ENCODE results near the gene NDUFV3. TPM values are rescaled to one million over a fixed set of nuclear protein-coding genes. Genes with fewer than 3 reads are reported as not detected.
"Not testable (repeated sequence)": the region's sequence is repeated elsewhere in the genome, so short reads cannot be mapped to it uniquely, and the experiment has no call there.

The NDUFV3 gene
- total RNA-seq, 2 donors from 2014 or later: 42.8 to 65.8 TPM

- H3K4me3 ChIP-seq: no peak overlapping the region
- no peaks in the 10 kb centered on the region for H3K4me1 ChIP-seq (ENCODE audit: control insufficient read depth in 1 of 2, low read depth in 2 of 2)
- H3K27me3 ChIP-seq (replicated peaks; ENCODE audit: insufficient read depth): no peaks in the 10 kb centered on the region
- peaks cover 28% of the 10 kb centered on the region for H3K36me3 ChIP-seq
- no peak overlapping the region for H3K27ac ChIP-seq
- no peaks in the 10 kb centered on the region for H3K9me3 ChIP-seq
- ATAC-seq (ENCODE audit: insufficient number of reproducible peaks, low FRiP score, low read depth) (no peak), DNase-seq (ENCODE audit: low spot score) (no peak)
- TF ChIP-seq, protein P1, sequence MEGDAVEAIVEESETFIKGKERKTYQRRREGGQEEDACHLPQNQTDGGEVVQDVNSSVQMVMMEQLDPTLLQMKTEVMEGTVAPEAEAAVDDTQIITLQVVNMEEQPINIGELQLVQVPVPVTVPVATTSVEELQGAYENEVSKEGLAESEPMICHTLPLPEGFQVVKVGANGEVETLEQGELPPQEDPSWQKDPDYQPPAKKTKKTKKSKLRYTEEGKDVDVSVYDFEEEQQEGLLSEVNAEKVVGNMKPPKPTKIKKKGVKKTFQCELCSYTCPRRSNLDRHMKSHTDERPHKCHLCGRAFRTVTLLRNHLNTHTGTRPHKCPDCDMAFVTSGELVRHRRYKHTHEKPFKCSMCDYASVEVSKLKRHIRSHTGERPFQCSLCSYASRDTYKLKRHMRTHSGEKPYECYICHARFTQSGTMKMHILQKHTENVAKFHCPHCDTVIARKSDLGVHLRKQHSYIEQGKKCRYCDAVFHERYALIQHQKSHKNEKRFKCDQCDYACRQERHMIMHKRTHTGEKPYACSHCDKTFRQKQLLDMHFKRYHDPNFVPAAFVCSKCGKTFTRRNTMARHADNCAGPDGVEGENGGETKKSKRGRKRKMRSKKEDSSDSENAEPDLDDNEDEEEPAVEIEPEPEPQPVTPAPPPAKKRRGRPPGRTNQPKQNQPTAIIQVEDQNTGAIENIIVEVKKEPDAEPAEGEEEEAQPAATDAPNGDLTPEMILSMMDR (IDR thresholded peaks at IDR 0.05): no peak
Measured at GRCh38 chr21:42865776-42866160, 27.3 kb upstream of the NDUFV3 start.

DNA sequence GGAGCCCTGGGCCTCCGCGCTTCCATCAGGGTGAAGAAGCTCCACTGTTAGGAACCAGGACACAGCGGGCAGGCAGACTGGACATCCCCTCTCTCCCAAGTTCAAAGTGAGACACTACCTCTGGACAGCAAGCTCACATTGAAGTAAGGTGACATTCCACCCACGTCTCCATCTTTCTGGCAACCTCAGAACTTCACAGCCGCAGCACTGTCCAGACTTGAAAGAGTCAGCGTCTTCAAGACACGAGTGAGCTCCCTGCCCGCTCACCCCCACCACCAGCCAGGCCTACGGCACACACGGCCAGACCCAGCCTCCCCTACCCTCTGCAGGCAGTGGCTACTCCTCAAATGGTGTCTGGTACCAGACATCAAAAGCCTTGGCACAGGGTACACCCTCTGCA lies 24.9 kb upstream of the NDUFV3 start:
- no peaks in the 10 kb centered on the region for H3K4me1 ChIP-seq (ENCODE audit: control insufficient read depth in 1 of 2, low read depth in 2 of 2)
- H3K36me3 ChIP-seq: peaks cover 28% of the 10 kb centered on the region
- no peak for DNase-seq (ENCODE audit: low spot score)
- H3K4me3 ChIP-seq: no peak overlapping the region
- H3K9me3 ChIP-seq: no peaks in the 10 kb centered on the region
- TF ChIP-seq, protein P1 (IDR thresholded peaks at IDR 0.05): no peak
- H3K27me3 ChIP-seq (replicated peaks; ENCODE audit: insufficient read depth): no peaks in the 10 kb centered on the region
- ATAC-seq (ENCODE audit: insufficient number of reproducible peaks, low FRiP score, low read depth): no peak
- no peak overlapping the region for H3K27ac ChIP-seq

- H3K36me3 ChIP-seq: peaks cover 24% of the 10 kb centered on the region
- peaks cover 2 to 4% of the 10 kb centered on the region in 2 donors for H3K4me1 ChIP-seq (ENCODE audit: control insufficient read depth in 1 of 2, low read depth in 2 of 2)
- H3K27ac ChIP-seq: no peak overlapping the region
- DNase-seq (ENCODE audit: low spot score): no peak
- H3K27me3 ChIP-seq (replicated peaks; ENCODE audit: insufficient read depth): no peaks in the 10 kb centered on the region
- no peaks in the 10 kb centered on the region for H3K9me3 ChIP-seq
- TF ChIP-seq, protein P1 (IDR thresholded peaks at IDR 0.05): no peak
- no peak for ATAC-seq (ENCODE audit: insufficient number of reproducible peaks, low FRiP score, low read depth)
- no peak overlapping the region for H3K4me3 ChIP-seq
Measured at GRCh38 chr21:42873096-42873495, 20.0 kb upstream of the NDUFV3 start.

DNA sequence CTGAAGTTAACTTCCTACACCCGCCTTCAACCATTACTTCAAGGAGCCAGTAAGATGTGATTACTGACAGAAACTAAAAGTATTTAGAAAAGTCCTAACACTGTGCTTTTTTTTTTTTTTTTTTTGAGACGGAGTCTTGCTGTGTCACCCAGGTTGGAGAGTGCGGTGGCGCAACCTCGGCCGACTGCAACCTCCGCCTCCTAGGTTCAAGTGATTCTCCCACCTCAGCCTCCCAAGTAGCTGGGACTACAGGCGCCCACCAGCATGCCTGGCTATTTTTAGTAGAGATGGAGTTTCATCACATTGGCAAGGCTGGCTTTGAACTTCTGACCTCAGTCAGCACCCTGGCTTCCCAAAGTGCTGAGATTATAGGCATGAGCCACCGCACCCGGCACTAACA lies 17.3 kb upstream of the NDUFV3 start:
- not testable (repeated sequence) for H3K27me3 ChIP-seq (replicated peaks; ENCODE audit: insufficient read depth); DNase-seq (ENCODE audit: low spot score); H3K27ac ChIP-seq; H3K9me3 ChIP-seq; ATAC-seq (ENCODE audit: insufficient number of reproducible peaks, low FRiP score, low read depth); H3K4me3 ChIP-seq
- H3K4me1 ChIP-seq (ENCODE audit: control insufficient read depth in 1 of 2, low read depth in 2 of 2): peaks cover 7 to 18% of the 10 kb centered on the region in 2 donors
- peaks cover 23% of the 10 kb centered on the region for H3K36me3 ChIP-seq

DNA sequence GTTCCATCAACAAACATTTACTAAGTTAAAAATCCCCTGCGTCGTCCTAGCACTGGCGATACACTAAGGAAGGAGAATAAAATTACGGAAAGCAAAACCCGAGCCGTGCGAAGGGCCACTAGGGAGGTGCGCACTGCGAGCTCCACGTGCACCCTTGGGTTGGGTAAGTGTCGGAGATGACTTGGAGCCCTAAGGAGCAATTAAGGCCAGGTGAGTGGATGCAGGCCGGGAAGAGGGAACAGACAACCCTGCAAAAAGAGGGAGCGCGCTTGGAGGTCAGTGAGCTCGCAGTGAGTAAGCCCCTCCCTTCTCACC lies 14.5 kb upstream of the NDUFV3 start:
- Histone ChIP-seq H3K4me3 (peak overlapping the region; percentile 78), H3K36me3 (peaks cover 2% of the 10 kb centered on the region), H3K27me3 (replicated peaks; ENCODE audit: insufficient read depth) (no peaks in the 10 kb centered on the region), H3K27ac (peak overlapping the region; percentile 70 to 90), H3K9me3 (no peaks in the 10 kb centered on the region), H3K4me1 (ENCODE audit: control insufficient read depth in 1 of 2, low read depth in 2 of 2) (peaks cover 7 to 18% of the 10 kb centered on the region in 2 donors)
- ATAC-seq (ENCODE audit: insufficient number of reproducible peaks, low FRiP score, low read depth) (peak; percentile 9), DNase-seq (ENCODE audit: low spot score) (no peak)
- TF ChIP-seq, protein P1 (IDR thresholded peaks at IDR 0.05): no peak
